Measurements from ENCODE around the gene ADAMTS9. TPM values are rescaled to one million over a fixed set of nuclear protein-coding genes. Genes with fewer than 3 reads are reported as not detected.
A peak's percentile ranks its signal among the peaks of the same experiment; 100 is the strongest.

Gene ADAMTS9
- total and polyA plus RNA-seq, 4 donors: 21.8 to 74.5 (median 45.7) TPM

DNA sequence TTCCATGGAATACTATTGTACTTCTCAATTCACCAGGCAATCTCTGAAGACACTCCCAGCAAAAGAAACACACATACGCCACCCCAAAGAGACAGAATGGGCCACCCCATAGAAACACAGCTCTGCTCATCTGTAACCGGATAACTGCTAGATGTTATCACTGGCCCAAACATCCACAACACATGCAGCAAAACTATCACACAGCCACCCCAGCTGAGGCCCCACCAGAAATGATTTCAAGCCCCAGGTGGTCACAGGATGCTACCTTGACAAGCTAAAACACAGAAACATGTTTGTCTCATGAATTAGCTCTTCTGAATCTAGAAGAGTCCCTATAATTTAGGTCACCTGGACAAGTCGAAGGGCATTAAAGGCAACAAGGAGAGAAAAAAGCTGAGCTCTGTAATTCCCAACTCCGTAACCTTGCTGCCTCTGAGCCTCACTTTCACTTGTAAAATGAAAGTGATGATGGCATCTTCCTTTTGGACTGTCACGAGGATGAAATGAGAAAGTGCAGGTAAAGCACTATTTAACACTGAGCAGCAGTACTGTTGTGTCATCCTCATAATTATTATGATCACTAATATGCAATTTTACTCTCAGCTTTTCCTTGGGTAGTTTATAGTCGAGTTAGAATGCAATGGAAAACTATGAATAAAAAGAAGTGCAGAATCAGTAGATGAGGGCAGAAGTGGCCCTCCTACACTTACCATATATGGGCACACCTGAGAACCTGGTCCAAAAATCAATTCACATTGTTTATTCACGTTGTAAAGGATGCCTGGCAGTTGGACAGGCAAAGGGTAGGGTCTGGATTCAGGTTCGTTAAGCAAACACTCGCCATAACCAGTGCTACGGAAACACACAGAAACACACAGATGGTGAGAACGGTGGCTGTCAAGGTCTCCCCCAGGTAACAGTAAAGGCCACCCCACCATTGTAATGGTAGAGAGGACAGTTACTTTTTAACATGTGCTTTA, 38.6 kb downstream of the ADAMTS9 start:
- Histone ChIP-seq H3K36me3 (ENCODE audit: control insufficient read depth, insufficient read depth, low read length) (peaks cover 3% of the 10 kb centered on the region), H3K4me1 (ENCODE audit: control insufficient read depth, insufficient read depth, low read length) (no peaks in the 10 kb centered on the region), H3K9me3 (ENCODE audit: control insufficient read depth, insufficient read depth, low read length) (peaks cover 2% of the 10 kb centered on the region), H3K27me3 (ENCODE audit: control insufficient read depth, insufficient read depth, low read length) (no peaks in the 10 kb centered on the region), H3K27ac (ENCODE audit: low read depth, low read length) (no peak overlapping the region), H3K4me3 (ENCODE audit: low read depth, low read length) (no peak overlapping the region)
- WGBS (ENCODE audit: insufficient coverage): 90% methylated on average over 3 of the region's 11 CpGs
- DNase-seq (ENCODE audit: low read depth in 4 of 6, low spot score in 6 of 6): no peak

DNA sequence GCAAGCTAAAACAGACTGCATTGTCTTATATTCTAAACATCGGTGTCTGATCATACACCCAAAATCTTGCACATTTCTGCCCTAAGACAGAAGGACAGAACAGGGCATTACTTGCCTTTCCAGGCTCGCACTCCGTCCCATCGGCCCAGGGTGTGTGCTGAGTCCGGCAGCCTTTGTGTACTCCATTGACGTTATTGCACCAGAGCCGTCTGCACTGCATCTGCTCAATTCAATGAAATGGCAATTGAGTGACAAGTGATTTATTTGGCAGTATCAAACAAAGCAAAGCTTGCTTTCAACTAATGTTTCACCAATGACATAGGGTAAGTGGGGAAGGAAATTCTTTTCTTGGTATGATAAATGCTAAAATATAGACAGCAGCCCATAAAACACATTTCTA, 40.0 kb downstream of the ADAMTS9 start:
- Histone ChIP-seq H3K9me3 (ENCODE audit: control insufficient read depth, insufficient read depth, low read length) (peaks cover 2% of the 10 kb centered on the region), H3K27me3 (ENCODE audit: control insufficient read depth, insufficient read depth, low read length) (no peaks in the 10 kb centered on the region), H3K4me3 (ENCODE audit: low read depth, low read length) (no peak overlapping the region), H3K4me1 (ENCODE audit: control insufficient read depth, insufficient read depth, low read length) (peaks cover 2% of the 10 kb centered on the region), H3K27ac (ENCODE audit: low read depth, low read length) (no peak overlapping the region), H3K36me3 (ENCODE audit: control insufficient read depth, insufficient read depth, low read length) (peaks cover 3% of the 10 kb centered on the region)
- DNase-seq (ENCODE audit: low read depth in 4 of 6, low spot score in 6 of 6): no peak
- 62% methylated on average over 6 of the region's 7 CpGs for WGBS (ENCODE audit: insufficient coverage)

DNA sequence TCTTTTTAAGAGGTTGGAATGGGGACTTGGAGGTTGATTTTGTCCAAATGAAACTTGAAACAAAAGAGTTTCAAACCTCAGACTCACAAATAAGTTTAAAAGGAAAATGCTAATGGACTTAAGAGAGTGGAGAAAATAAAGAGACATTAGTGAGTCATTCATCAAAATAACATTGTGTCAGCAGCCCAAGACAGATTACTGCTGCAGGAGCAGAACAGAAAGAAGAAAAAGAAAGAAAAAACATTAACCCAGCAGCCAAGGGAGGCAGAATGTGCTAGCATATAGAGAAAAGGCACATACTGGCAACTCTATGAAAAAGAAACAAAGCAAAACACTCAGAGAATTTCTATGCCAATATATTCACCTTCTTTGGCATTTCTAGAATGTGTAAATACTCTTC, 42.6 kb downstream of the ADAMTS9 start:
- Histone ChIP-seq H3K27ac (ENCODE audit: low read depth, low read length) (no peak overlapping the region), H3K36me3 (ENCODE audit: control insufficient read depth, insufficient read depth, low read length) (peaks cover under 1% of the 10 kb centered on the region), H3K27me3 (ENCODE audit: control insufficient read depth, insufficient read depth, low read length) (no peaks in the 10 kb centered on the region), H3K9me3 (ENCODE audit: control insufficient read depth, insufficient read depth, low read length) (peaks cover 2% of the 10 kb centered on the region), H3K4me1 (ENCODE audit: control insufficient read depth, insufficient read depth, low read length) (peaks cover 7% of the 10 kb centered on the region), H3K4me3 (ENCODE audit: low read depth, low read length) (no peak overlapping the region)
- no peak for DNase-seq (ENCODE audit: low read depth in 4 of 6, low spot score in 6 of 6)

DNA sequence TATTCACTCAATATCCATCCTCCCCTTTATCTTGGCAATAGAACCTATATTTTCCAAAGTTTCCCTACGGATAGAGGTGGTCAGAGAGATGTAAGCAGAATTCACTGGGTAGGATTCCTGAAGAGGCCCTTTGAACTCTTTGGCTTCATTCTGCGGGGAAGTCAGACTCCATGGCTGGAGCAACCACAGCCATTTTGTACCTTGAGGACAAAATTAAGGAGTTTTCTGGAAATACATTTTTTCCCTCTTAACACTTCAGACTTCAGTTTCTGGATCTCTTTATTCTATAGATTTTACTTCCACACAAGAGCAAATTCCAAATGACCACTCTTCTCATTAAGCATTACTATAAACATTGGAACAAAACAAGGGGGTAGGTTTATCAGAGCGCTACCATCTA, 43.3 kb downstream of the ADAMTS9 start:
- DNase-seq (ENCODE audit: low read depth in 4 of 6, low spot score in 6 of 6): no peak
- Histone ChIP-seq H3K4me3 (ENCODE audit: low read depth, low read length) (no peak overlapping the region), H3K36me3 (ENCODE audit: control insufficient read depth, insufficient read depth, low read length) (no peaks in the 10 kb centered on the region), H3K27ac (ENCODE audit: low read depth, low read length) (no peak overlapping the region), H3K27me3 (ENCODE audit: control insufficient read depth, insufficient read depth, low read length) (no peaks in the 10 kb centered on the region), H3K4me1 (ENCODE audit: control insufficient read depth, insufficient read depth, low read length) (peaks cover 7% of the 10 kb centered on the region), H3K9me3 (ENCODE audit: control insufficient read depth, insufficient read depth, low read length) (peaks cover 2% of the 10 kb centered on the region)
- WGBS (ENCODE audit: insufficient coverage): no CpG with 5 or more reads among the region's 3 CpGs

DNA sequence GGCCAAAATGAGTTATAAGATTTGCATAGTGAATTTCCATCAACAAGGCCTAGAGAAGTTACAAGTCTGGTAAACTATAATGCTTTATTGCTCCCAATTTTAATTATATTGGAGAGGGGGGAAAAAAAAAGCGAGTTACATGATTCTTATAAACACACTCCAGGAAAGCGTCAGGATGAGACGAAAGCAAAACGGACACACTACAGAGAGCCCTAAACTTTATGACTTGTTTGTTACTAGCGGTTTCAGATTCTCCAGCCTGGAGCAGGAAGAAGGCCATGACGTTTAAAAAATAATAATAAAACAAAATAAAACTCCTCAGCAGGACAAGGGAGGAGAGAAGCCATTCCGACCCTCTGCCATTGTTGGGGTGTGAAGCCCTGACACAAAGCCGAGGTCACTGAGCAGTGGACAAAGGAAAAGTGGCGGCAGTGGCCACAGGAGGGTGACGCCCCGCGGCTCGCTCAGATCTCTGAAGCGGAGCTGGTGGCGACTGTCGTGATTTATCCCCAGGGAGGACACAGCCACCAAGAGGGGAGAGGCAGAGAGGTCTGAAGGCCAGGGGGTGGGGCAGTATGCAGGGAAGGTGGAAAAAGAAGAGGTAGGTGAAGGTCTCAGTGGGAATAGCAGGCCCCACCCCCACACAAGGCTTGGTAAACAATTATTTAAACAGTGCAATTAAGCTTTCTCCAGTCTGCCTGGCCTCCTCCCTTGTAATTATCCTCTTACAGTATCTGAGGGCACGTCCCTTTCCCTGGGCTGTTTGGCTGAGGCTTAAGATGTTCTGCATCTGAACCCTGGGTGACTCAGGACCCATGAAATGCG, 45.3 kb downstream of the ADAMTS9 start:
- no peaks in the 10 kb centered on the region for H3K27me3 ChIP-seq (ENCODE audit: control insufficient read depth, insufficient read depth, low read length)
- peak overlapping the region; percentile 54 for H3K27ac ChIP-seq (ENCODE audit: low read depth, low read length)
- 41% methylated on average over 10 of the region's 18 CpGs for WGBS (ENCODE audit: insufficient coverage)
- no peak overlapping the region for H3K4me3 ChIP-seq (ENCODE audit: low read depth, low read length)
- H3K4me1 ChIP-seq (ENCODE audit: control insufficient read depth, insufficient read depth, low read length): peaks cover 7% of the 10 kb centered on the region
- DNase-seq (ENCODE audit: low read depth in 4 of 6, low spot score in 6 of 6): no peak
- no peaks in the 10 kb centered on the region for H3K36me3 ChIP-seq (ENCODE audit: control insufficient read depth, insufficient read depth, low read length)
- H3K9me3 ChIP-seq (ENCODE audit: control insufficient read depth, insufficient read depth, low read length): peaks cover 2% of the 10 kb centered on the region

DNA sequence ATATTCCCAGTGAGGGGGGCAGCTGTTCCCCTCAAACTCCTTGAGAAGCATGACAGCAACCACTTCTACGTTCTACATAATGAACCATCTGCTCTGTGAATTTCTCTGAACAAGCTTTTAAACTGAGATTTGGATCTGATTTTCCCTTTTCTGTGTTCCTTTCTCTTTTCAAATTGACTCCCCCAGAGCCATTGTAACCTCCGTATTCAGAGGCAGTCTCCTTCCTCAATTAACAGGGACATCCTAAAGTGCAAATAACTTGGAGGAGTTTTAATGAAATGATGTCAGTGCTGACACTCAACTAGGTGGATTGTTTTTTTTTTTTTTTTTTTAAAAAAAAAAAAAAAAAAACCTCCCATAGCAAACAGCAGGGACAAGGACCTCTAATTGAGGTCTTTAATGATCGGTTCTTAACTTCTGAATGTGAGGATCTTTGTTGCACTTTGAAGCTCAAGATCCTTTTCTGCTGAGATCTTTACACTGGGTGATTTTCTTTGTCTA, 48.8 kb downstream of the ADAMTS9 start:
- peak in 2 of 6 donors; percentile 68 to 89 for DNase-seq (ENCODE audit: low read depth in 4 of 6, low spot score in 6 of 6)
- H3K4me3 ChIP-seq (ENCODE audit: low read depth, low read length): no peak overlapping the region
- peaks cover 7% of the 10 kb centered on the region for H3K4me1 ChIP-seq (ENCODE audit: control insufficient read depth, insufficient read depth, low read length)
- 50% methylated on average over 1 of the region's 3 CpGs for WGBS (ENCODE audit: insufficient coverage)
- H3K9me3 ChIP-seq (ENCODE audit: control insufficient read depth, insufficient read depth, low read length): no peaks in the 10 kb centered on the region
- no peaks in the 10 kb centered on the region for H3K27me3 ChIP-seq (ENCODE audit: control insufficient read depth, insufficient read depth, low read length)
- no peaks in the 10 kb centered on the region for H3K36me3 ChIP-seq (ENCODE audit: control insufficient read depth, insufficient read depth, low read length)
- no peak overlapping the region for H3K27ac ChIP-seq (ENCODE audit: low read depth, low read length)

DNA sequence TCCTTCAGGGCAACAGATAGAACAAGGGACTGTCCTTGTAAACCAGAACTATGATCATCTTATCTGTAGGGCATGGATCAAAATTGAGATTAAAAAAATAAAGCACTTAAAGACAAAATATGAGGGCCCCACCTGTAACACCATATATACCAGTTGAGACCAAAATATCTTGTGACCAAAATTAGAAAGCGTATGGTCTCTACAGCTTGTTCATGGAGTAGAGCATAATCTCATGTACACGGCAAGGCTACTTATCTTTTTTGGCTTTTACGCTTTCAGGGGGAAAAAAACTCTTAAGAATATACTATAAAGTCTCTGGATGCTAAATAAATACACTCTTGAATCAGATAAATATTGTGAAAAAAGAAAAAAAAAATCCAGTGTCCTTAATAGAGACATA, 49.3 kb downstream of the ADAMTS9 start:
- peaks cover 7% of the 10 kb centered on the region for H3K4me1 ChIP-seq (ENCODE audit: control insufficient read depth, insufficient read depth, low read length)
- no peak for DNase-seq (ENCODE audit: low read depth in 4 of 6, low spot score in 6 of 6)
- no peak overlapping the region for H3K27ac ChIP-seq (ENCODE audit: low read depth, low read length)
- no CpG with 5 or more reads among the region's 3 CpGs for WGBS (ENCODE audit: insufficient coverage)
- H3K36me3 ChIP-seq (ENCODE audit: control insufficient read depth, insufficient read depth, low read length): no peaks in the 10 kb centered on the region
- H3K9me3 ChIP-seq (ENCODE audit: control insufficient read depth, insufficient read depth, low read length): no peaks in the 10 kb centered on the region
- no peak overlapping the region for H3K4me3 ChIP-seq (ENCODE audit: low read depth, low read length)
- H3K27me3 ChIP-seq (ENCODE audit: control insufficient read depth, insufficient read depth, low read length): no peaks in the 10 kb centered on the region

DNA sequence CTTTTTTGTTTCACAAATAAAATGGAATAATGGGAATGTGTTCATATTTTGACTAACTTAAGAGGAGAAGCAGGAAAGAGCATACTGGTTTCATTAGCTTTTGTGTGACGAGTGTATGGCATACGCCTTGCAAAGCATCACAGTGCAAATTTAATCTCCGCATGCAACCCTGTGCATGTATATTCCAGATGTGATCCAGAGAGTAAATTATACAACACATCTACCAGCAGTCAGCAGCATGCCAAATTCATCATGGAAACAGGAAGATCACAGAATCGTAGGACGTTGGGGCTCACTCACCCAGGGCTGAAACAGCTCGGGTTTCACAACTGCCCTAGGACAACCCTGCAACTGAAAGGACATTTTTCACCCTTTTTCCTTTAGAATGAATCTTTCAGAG, 53.4 kb downstream of the ADAMTS9 start:
- Histone ChIP-seq H3K4me1 (ENCODE audit: control insufficient read depth, insufficient read depth, low read length) (no peaks in the 10 kb centered on the region), H3K27me3 (ENCODE audit: control insufficient read depth, insufficient read depth, low read length) (no peaks in the 10 kb centered on the region), H3K36me3 (ENCODE audit: control insufficient read depth, insufficient read depth, low read length) (no peaks in the 10 kb centered on the region), H3K27ac (ENCODE audit: low read depth, low read length) (no peak overlapping the region), H3K4me3 (ENCODE audit: low read depth, low read length) (no peak overlapping the region), H3K9me3 (ENCODE audit: control insufficient read depth, insufficient read depth, low read length) (no peaks in the 10 kb centered on the region)
- WGBS (ENCODE audit: insufficient coverage): 75% methylated on average over 6 of the region's 6 CpGs
- DNase-seq (ENCODE audit: low read depth in 4 of 6, low spot score in 6 of 6): no peak

DNA sequence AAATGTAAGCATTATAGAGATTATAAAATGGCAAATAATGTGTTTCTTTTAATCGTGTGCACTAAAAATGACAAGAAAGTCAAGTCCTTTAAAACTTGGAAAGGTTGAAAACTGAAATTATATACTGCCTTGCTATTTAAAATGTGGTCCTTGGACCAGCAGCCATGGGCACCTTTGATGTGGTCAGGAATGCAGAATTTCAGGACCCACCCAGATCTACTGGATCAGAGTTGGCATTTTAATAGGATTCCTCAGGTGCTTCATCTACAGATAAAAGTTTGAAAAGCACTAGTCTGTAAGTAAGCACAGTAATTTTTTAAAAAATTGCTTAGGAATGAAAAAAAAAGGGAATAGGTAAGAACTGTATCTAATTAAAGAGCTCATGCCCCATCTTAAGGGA, 55.8 kb downstream of the ADAMTS9 start:
- no peaks in the 10 kb centered on the region for H3K4me1 ChIP-seq (ENCODE audit: control insufficient read depth, insufficient read depth, low read length)
- WGBS (ENCODE audit: insufficient coverage): no CpG with 5 or more reads among the region's 1 CpG
- no peak for DNase-seq (ENCODE audit: low read depth in 4 of 6, low spot score in 6 of 6)
- no peaks in the 10 kb centered on the region for H3K9me3 ChIP-seq (ENCODE audit: control insufficient read depth, insufficient read depth, low read length)
- no peak overlapping the region for H3K4me3 ChIP-seq (ENCODE audit: low read depth, low read length)
- H3K36me3 ChIP-seq (ENCODE audit: control insufficient read depth, insufficient read depth, low read length): no peaks in the 10 kb centered on the region
- no peaks in the 10 kb centered on the region for H3K27me3 ChIP-seq (ENCODE audit: control insufficient read depth, insufficient read depth, low read length)
- no peak overlapping the region for H3K27ac ChIP-seq (ENCODE audit: low read depth, low read length)
